ENCODE data around the gene SLC6A8.

SLC6A8 gene

DNA sequence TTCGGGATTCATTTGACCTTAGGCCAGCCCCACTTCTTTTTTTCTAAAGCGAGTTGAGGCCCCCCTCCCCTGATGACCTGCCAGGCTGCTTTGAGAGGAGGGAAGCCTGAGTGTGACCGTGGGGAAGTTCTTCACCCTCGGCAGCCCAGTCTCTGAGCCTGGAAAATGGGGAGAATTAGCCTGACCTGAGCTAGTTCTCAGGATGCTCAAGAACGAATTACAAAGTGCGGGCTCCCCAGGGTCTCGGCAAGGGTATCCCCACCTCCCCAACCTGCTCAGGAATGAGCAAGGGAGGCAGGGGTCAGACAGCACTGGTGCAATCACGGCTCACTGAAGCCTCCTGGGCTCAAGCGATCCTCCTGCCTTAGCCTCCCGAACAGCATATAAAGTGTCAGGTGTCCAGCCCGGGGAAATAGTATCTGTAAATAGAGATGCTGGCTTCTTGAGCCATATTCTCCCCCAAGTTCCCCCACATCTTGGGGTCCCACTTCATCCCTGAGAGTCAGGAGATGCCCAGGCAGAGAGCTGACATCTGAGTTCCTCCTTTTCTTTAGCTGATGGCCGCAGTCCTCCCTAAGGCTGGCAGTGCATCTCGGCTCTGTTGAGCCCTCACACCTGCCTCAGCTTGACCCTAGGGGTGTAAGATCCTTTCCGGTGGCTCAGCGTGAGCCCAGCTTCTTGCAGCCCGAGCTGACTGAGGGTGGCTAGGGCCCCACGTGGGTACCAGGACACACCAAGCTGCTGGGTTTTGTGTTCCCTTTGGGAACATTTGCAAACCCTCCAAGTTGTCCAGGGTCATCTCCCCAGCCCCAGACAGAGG, 39.2 kb upstream of the SLC6A8 start:
- no peak for DNase-seq (ENCODE audit: low spot score)

DNA sequence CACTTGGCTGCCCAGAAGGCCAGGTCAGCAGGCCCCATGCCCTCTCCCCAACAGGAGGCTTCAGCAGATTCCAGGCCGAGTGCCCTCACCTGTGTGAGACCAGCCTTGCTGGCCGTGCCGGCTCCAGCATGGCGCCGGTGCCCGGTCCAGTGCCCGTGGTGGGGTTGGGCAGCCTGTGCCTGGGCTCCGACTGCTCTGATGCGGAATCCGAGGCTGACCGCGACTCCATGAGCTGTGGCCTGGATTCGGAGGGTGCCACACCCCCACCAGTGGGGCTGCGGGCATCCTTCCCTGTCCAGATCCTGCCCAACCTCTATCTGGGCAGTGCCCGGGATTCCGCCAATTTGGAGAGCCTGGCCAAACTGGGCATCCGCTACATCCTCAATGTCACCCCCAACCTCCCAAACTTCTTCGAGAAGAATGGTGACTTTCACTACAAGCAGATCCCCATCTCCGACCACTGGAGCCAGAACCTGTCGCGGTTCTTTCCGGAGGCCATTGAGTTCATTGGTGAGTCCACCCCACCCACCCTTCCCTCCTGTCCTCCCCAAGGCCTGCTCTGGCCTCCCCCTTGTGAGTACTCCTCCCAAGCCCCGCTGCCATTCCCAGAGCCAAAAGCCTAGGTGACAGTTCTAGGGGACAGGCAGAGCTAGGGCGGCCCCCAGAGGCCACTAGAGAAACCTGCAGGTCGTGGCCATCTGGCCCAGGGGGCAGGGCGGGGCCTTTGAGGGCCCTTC, 38.4 kb upstream of the SLC6A8 start:
- DNase-seq (ENCODE audit: low spot score): no peak

DNA sequence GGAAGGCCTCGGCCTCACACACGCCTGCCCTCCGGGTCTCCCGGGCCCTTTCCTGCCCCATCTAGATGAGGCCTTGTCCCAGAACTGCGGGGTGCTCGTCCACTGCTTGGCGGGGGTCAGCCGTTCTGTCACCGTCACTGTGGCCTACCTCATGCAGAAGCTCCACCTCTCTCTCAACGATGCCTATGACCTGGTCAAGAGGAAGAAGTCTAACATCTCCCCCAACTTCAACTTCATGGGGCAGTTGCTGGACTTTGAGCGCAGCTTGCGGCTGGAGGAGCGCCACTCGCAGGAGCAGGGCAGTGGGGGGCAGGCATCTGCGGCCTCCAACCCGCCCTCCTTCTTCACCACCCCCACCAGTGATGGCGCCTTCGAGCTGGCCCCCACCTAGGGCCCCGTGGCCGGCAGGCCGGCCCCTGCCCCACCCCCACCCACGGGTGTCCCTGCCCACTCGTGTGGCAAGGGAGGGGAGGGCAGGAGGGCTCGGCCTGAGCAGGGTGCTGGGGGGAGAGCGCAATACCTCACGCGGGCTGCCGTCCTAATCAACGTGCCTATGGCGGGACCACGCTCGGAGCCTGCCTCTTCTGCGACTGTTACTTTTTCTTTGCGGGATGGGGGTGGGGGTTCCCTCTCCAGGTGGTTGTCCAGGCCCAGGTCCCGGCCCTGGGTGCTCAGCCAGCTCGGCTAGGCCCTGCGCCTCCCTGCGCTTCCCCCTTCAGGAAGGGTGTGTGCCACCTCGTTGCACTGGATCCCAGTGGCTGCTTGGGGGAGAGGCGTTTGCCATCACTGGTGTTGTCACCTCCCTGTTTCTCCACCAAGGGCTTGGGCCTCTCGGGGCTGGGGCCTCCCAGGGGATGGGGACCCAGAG, 37.6 kb upstream of the SLC6A8 start:
- no peak for DNase-seq (ENCODE audit: low spot score)

DNA sequence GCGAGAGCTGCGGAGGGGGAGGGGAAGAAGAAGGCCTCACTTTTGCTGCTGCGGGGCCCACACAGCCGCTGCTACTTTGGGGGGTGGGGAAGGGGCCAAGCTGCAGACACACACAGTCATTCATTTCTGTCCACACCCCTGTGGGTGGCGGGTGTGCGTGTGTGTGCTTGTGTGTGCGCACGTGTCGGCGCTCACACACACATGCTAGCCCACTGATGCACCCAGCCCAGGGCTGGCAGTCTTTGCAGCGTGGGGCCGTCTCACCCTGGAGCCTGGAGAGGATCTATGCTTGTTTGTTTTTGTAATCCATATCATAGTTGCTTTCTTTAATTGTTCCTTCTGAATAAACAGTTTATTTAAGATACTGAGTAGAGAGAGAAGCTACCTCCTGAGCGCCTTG, 36.8 kb upstream of the SLC6A8 start:
- no peak for DNase-seq (ENCODE audit: low spot score)

DNA sequence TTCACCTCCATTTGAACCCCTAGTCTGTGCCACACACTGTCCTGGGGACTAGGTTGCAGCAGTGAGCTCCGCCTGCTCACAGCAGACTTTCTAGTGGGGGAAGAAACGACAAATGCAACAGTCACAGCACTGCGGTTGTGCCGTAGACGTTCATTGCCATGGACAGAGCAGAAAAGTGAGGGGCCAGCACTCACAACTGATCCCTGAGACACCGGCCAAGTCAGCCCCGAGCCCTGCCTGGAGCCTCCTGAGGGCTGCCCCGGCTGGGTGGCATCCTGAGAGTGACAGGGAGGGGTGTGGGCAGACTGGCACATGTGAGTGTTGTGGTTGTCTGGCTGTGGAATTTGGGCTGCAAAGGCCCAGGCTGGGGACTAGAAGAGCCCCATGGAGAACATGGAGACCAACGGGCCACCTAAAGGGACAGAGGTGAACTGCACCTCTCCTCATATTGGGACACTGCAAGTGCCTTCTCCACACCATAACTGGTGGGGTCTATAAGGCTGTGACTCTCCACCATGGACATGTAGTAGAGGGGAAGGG, 36.1 kb upstream of the SLC6A8 start:
- DNase-seq (ENCODE audit: low spot score): no peak

DNA sequence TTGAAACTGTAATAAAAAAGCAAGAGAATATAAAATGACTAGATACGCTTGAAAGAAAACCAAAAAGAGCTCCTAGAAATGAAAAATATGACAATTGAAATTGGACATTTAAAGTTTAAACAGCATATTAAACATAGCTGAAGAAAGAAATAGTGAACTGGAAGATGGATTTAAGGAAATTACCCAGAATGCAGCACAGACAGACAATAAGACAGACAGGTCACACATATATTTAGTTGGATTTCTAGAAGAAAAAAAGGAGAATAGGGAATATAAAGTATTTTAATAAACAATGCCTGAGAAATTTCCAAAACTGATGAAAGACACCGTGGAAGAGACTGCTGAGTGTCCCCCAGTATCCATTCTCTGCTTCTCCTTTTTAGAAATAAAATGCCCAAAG, 34.2 kb upstream of the SLC6A8 start:
- no peak for DNase-seq (ENCODE audit: low spot score)

DNA sequence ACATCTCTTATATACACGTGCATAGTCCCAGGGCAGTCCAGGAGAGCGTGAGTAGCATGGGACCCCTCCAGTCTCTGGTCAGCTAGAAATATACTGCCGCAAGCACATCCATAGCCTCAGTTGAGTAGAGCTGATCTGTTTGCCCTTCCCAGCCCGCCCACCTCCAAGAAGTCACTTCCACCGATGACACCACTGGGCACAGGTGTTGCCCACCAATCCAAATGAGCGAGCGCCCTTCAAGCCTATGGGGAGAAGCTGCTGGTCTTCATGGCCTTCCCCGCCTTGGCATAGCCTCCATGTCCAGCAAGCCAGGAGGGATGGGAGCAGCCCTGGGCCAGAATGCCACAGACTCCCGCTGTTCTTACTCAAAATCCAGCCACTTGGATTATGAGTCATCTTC, 30.6 kb upstream of the SLC6A8 start:
- DNase-seq (ENCODE audit: low spot score): no peak

DNA sequence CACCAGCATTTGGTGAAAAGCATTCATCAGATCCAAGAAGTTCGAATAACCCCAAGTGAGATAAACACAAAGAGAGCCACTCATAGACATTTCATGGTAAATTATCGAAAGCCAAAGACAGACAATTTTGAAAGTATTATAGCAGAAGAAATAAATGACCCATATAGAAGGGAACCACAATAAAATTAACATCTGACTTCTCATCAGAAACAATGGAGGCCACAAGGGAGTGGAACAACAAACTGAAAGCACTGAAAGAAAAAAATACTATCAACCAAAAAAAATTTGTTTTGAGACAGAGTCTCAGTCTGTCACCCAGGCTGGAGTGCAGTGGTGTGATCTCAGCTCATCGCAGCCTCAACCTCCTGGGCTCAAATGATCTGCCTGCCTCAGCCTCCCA, 28.5 kb upstream of the SLC6A8 start:
- DNase-seq (ENCODE audit: low spot score): no peak

DNA sequence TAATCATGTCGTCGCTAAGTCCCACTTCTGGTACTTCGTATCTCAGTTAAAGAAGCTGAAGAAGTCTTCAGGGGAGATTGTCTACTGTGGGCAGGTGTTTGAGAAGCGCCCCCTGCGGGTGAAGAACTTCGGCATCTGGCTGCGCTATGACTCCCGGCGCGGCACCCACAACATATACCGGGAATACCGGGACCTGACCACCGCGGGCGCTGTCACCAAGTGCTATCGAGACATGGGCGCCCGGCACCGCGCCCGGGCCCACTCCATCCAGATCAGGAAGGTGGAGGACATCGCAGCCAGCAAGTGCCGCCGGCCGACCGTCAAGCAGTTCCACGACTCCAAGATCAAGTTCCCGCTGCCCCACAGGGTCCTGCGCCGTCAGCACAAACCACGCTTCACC, 25.5 kb upstream of the SLC6A8 start:
- no peak for DNase-seq (ENCODE audit: low spot score)

DNA sequence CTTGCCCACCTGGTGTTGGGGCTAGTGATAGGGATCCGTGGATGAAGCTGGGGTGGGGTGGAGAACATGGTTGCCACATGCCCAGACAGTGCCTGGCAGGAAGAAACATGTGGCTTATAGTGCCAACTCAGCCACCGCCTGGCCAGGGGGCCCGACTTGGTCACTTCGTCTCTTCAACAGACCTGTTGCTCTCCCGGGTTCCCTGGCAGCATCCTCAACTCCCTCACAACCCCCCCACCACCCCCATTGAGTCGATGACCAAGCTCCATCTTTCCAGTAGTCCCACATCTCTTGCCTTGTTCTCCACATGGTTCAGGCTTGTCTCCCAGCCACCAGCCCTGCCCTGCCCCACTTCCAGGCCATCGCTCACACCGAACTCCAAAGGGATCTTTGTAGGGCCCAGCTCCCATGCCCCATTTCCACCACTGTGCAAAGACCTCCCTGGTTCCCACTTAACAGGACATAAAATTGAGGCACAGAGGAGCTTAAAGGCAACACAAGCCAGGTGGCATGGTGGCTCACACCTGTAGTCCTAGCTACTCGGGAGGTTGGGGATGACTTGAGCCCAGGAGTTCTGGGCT, 21.9 kb upstream of the SLC6A8 start:
- no peak for DNase-seq (ENCODE audit: low spot score)

DNA sequence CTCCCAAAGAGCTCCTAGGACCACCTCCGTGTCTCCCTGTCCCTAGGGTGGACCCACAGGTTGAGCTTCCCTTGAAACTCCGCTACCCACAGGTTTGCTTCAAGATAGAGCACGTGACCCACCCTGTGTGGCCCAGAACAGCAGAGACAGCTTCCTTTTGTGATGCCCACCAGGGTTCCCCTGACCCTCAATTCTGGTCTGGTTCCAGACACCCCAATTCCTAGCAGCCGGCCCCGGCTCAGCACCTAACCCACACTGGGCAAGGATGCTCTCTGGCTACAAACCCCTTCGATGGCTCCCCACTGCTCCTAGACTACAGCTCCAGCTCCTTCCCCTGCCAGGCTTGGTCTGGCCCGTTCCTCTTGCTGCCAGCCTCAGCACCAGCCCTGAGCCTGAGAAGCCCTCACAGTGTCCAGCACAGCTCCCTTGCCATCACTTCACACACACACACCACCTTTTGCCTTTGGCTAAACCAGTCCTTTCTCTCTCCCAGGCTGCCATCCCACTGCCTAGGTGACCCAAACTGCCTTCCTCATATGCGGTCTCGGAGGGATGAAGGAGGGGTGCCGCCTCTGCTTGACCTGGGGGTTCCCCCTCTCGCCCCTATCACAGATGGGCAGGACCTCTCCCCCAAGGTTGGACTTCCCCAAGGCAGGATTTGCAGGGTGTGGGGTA, 20.3 kb upstream of the SLC6A8 start:
- no peak for DNase-seq (ENCODE audit: low spot score)

DNA sequence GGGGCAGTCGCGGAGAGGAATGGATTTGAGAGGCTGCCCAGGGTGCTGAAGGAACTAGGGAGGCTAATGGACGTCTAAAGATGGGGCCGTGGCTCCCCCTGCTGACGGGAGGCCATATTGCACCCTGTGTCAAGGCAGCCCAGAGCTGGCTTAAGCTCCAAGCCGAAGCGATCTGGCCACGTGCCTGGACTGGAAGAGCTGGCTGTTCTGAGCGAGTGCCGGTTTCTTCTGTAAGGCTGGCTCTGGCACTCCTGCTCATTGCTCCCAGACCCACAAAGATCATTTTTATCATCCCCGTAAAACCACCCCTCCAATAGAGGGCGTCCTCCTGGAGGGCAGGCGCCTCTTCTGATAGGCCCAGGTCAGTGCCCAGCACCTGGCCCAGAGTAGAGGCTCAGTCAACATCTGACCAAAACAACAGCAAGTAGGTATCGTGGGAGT, 19.8 kb upstream of the SLC6A8 start:
- peak; percentile 85 for DNase-seq (ENCODE audit: low spot score)

DNA sequence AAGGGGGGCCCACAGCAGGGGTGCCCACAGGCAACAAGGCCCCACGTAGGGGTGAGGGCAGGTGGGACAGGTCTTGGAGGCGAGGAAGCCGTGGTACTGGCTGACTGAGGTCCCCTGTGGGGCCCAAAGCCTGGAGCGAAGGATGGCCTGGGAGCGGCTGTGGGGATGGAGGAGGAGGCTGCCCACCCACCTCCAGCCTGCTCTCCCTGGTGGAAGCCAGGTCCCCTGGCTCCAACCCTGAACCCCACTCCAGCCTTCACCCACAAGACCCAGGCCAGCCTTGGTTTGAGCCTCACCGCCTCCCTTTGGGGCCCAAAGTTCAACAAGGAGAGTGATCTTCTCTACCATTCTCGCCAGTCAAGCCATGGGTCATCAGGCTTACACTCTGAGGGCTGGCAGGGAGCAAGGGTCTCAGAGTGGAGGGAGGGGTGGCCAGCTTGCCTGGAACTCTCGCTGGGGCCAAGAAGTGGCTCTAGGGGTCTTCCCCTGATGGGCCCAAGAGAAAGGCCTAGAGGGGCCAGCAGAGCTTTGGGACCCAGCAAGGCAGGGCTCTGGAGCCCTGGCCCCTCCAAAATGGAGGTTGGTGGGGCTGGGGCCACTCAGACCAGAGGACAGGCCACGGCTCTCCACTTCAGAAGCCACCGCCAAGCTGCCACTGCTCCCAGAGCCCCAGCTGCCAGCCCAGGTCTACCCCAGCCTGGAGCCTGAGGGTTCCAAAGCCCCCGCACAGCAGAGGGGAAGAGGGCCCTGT, 19.1 kb upstream of the SLC6A8 start:
- DNase-seq (ENCODE audit: low spot score): no peak

DNA sequence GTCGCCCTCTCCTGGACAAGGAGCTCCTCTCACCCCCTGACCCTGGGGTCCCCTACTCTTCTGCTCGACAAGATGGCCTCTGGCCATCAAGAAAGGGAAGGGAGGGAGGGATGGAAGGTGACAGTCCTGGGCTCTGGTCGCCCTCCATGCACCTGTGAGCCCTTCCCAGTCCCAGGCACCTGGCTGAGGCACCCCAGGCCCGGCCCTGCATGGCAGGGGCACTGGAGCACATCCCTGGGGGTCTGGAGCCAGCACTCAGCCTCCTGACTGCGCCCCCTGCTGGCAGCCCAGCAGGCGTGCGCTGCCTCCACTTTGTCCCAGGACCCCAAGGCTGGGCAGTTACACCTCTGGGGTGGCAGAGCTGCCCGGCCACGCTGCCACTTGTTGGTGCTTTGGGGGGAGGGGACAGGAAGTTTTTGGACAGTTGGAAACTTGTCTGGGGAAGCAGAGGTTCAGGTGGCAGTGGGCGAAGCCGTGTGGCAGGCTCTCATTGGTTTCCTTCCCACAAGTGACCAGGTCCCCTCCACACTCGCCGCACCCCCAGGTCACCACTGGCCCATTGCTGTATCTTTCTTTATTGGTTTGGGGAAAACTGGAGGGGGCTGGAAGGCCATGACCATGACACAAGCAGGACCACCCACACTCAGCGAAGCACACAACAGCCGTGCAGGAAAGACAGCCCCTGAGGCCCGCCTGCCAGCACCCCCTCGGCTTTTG, 18.4 kb upstream of the SLC6A8 start:
- DNase-seq (ENCODE audit: low spot score): no peak

DNA sequence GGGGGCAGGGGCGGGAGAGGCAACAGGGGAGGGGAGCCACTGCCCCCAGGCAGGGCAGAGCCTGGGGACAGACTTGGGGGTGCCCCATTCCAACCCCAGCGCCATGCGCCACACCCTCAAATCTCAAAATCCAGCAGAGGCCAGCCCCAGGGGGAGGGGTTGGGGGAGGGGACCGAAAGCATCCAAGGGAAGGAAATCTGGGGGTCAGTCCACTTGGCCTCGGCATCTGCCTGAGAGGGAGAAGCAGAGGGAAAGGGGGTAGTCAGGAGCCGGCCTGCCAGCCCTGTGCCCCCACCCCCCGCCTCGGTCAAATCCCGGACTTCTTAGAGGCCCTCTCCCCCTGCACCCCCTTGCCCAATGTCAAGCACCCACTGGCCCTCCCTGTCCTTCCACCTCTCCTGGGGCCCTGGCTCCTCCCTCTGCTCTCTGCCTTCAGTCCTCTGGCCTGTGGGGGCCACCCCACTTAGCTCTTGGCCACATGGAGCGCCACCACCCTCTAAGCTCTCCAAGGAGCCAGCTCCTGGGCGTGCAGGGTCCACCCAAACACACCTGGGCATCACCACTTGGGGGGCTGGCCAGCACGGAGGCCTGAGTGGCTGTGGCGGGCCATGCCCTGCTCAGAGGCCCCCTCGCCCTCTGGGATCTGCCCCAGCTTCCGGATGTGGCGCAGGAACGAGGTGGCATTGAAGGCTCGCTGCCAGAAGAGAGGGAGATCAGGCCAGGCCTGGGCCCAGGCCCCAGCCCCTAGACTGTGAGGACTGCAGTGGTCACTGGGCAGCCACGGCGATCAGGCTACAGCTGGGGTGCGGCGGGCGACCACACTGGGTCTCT, 17.6 kb upstream of the SLC6A8 start:
- no peak for DNase-seq (ENCODE audit: low spot score)

DNA sequence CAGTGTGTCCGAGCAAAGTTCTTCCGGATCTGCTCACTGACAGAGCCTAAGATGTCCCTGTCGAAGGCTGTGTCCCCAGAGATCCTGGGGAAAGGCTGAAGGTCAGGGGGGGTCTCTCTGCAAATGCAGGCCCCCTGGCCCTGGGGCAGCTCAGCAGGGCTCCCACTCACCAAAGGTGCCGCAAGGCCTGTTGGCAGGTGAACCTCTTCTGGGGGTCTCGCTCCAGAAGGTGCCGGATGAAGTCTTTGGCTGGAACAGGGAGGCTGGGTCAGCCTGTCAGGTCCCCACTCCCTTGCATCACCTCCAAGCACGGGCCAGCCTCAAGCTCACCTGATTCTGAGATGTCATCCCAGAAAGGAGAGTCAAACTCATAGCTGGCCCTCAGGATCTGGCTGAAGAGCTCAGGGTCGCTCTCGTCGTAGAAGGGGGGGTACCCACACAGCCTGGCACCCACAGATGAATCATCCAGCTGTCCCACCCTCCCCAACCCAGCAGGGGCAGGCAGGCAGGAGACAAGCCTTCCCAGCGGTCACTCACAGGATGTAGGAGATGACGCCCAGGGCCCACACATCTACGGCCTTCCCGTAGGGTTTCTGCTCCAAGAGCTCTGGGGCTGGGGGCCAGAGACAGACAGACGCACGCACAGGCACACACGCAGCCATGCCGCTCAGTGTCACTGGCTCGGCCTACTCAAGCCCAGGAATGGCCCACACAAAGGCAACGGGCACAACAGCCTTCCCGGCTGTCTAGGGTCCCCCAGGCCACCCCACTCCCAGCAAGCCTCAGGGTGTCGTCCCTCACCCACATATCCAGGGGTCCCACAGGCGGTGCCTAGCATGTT, 16.8 kb upstream of the SLC6A8 start:
- no peak for DNase-seq (ENCODE audit: low spot score)

DNA sequence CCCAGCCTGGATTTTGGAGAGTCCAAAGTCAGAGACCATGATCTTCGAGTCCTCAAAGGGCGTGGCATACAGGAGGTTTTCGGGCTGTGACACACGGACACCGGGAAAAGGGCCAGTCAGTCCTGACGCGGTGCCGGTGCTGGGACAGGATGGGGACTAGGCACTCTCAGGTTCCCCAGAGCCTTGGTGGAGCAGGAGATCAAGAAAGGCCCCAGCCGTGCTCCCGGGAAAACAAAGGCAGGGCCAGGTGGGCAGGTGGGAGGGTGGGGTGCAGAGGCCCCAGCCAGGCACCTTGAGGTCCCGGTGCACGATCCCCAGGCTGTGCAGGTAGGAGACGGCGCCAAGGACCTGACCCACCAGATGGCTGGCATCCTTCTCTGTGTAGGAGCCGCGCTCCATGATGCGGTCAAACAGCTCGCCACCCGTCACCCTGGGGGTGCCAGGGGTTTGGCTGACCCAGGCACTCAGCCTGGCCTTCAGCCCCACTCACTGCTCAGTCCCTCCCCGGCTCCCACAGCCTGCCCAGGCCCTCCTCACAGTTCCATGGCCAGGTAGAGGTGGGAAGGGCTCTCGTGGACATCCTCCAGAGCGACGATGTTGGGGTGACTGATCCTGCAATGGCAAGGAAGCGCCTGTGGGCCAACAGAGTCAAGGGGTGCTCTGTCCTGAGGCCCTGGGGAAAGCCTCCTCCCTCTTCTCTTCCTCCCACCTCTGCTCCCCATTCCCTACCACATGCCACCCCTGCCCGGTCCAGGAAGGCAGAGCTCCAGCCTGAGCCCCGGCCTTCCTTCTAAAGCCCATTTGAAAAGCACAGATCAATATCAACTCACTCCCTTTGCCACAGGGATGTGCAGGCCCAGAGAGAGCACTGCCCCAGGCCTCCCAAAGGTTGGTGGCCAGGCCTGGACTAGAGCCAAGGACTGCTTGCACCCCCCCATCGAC, 15.9 kb upstream of the SLC6A8 start:
- no peak for DNase-seq (ENCODE audit: low spot score)
